Measurements from ENCODE around the gene MYCBPAP. TPM values are rescaled to one million over a fixed set of nuclear protein-coding genes. Genes with fewer than 3 reads are reported as not detected.

The MYCBPAP gene
- polyA plus RNA-seq, 2 of the 4 experiments (the other 2 are of a cell fraction) = 0.93 to 2.5 TPM

- ChIA-PET CTCF (interaction anchor here (0.5 to 23.7 kb wide), 14 partner anchors 10 to 341 kb away, joined by 3 to 753 read pairs (median 12); partner anchors contain the start of gene ANKRD40), POLR2A (interaction anchor here (2.5 to 2.6 kb wide), 2 partner anchors 98 to 325 kb away, joined by 17 to 24 read pairs; partner anchors contain the start of gene TOB1)
- DNase-seq (ENCODE audit: low read depth in 1 of 2, low spot score in 1 of 2) (no peak), ATAC-seq (peak in 1 of 2 experiments; percentile 14; a peak in 3 of 6 replicates), FAIRE-seq (no peak)
- Histone ChIP-seq H3K4me3 (peak overlapping the region; percentile 51), H3K27ac (peak overlapping the region; percentile 85 to 90), H3K9me3 (no peaks in the 10 kb centered on the region), H3K4me1 (peaks cover 41% of the 10 kb centered on the region), H3K4me2 (peak overlapping the region; percentile 97)
- TF ChIP-seq ELK1 (IDR thresholded peaks at IDR 0.05; ENCODE audit: low read depth, low read length) (no peak), SMC3 (IDR thresholded peaks at IDR 0.05) (no peak)
- 81% methylated on average over 11 of the region's 11 CpGs for WGBS (ENCODE audit: missing lambda C conversion rate)
These were observed 32.5 kb downstream of the MYCBPAP start for GRCh38 chr17:50540560-50541401.

DNA sequence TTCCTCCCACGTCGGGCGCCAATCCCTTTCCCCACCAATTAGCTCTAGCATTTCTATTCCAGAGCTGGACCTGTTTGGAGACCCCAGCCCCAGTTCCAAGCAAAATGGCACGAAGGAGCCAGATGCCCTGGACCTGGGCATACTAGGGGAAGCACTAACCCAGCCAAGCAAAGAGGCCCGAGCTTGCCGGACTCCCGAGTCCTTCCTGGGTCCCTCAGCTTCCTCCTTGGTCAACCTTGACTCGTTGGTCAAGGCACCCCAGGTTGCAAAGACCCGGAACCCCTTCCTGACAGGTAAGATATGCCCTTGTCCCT, 33.1 kb downstream of the MYCBPAP start:
- H3K4me2 ChIP-seq = peak overlapping the region; percentile 97
- peak overlapping the region; percentile 51 for H3K4me3 ChIP-seq
- FAIRE-seq (no peak), DNase-seq (ENCODE audit: low read depth in 1 of 2, low spot score in 1 of 2) (no peak), ATAC-seq (peak; percentile 0 to 4; a peak in 3 of 6 replicates)
- WGBS (ENCODE audit: missing lambda C conversion rate) = 59% methylated on average over 9 of the region's 9 CpGs
- ChIA-PET POLR2A (interaction anchor here (0.9 to 2.6 kb wide), 10 partner anchors 9 to 325 kb away, joined by 3 to 24 read pairs (median 6); partner anchors contain the start of genes CACNA1G, LUC7L3 and TOB1), CTCF (interaction anchor here (0.6 to 23.7 kb wide), 17 partner anchors 9 to 341 kb away, joined by 3 to 753 read pairs (median 4); partner anchors contain the start of gene ANKRD40)
- TF ChIP-seq FOSL2 (IDR thresholded peaks at IDR 0.05) (no peak), FOSL2 (CRISPR knock-in tag; IDR thresholded peaks at IDR 0.05) (no peak), ZNF302 (CRISPR knock-in tag; IDR thresholded peaks at IDR 0.05) (no peak), HOXA7 (CRISPR knock-in tag; IDR thresholded peaks at IDR 0.05) (no peak), MAZ (IDR thresholded peaks at IDR 0.05; ENCODE audit: borderline replicate concordance, low read depth, low read length) (no peak), KDM1A (IDR thresholded peaks at IDR 0.05; ENCODE audit: low read depth) (no peak), PHF8 (IDR thresholded peaks at IDR 0.05; ENCODE audit: borderline replicate concordance, low read depth) (no peak), HOXB5 (CRISPR knock-in tag; IDR thresholded peaks at IDR 0.05) (no peak), MYC (IDR thresholded peaks at IDR 0.05; ENCODE audit: borderline replicate concordance, low read length) (no peak), ZC3H11A (IDR thresholded peaks at IDR 0.05) (no peak), EHMT2 (IDR thresholded peaks at IDR 0.05; ENCODE audit: low read depth) (no peak), POLR2AphosphoS2 (conservative IDR thresholded peaks at IDR 0.05; ENCODE audit: low read length) (no peak), RNF2 (IDR thresholded peaks at IDR 0.05; ENCODE audit: borderline replicate concordance, low read depth) (no peak), NFE2L2 (conservative IDR thresholded peaks at IDR 0.05; ENCODE audit: low read length) (no peak)
- TF ChIP-seq, protein P1, sequence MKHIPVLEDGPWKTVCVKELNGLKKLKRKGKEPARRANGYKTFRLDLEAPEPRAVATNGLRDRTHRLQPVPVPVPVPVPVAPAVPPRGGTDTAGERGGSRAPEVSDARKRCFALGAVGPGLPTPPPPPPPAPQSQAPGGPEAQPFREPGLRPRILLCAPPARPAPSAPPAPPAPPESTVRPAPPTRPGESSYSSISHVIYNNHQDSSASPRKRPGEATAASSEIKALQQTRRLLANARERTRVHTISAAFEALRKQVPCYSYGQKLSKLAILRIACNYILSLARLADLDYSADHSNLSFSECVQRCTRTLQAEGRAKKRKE (CRISPR knock-in tag; IDR thresholded peaks at IDR 0.05; ENCODE audit: low read depth) = no peak
- H3K9me3 ChIP-seq = no peaks in the 10 kb centered on the region
- peak overlapping the region; percentile 85 to 90 for H3K27ac ChIP-seq
- H3K4me1 ChIP-seq = peaks cover 41% of the 10 kb centered on the region

All from A549 (cell line).